ENCODE results near the gene CLTCL1.

DNA sequence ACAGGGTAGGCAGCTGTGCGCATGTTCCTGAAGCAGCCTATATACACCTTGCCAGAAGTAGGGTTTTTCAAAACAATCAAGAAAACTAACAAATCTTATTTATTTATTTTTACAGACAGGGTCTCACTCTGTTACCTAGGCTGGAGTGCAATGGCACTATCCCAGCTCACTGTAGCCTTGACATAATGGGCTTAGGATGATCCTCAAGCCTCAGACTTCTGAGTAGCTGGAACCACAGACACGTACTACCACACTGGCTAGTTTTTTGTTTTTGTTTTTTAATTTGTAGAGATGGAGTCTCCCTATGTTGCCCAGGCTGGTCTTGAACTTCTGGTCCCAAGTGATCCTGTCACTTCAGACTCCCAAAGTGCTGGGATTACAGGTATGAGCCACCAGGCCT lies 25.7 kb downstream of the CLTCL1 start:
- TF ChIP-seq, protein P1, sequence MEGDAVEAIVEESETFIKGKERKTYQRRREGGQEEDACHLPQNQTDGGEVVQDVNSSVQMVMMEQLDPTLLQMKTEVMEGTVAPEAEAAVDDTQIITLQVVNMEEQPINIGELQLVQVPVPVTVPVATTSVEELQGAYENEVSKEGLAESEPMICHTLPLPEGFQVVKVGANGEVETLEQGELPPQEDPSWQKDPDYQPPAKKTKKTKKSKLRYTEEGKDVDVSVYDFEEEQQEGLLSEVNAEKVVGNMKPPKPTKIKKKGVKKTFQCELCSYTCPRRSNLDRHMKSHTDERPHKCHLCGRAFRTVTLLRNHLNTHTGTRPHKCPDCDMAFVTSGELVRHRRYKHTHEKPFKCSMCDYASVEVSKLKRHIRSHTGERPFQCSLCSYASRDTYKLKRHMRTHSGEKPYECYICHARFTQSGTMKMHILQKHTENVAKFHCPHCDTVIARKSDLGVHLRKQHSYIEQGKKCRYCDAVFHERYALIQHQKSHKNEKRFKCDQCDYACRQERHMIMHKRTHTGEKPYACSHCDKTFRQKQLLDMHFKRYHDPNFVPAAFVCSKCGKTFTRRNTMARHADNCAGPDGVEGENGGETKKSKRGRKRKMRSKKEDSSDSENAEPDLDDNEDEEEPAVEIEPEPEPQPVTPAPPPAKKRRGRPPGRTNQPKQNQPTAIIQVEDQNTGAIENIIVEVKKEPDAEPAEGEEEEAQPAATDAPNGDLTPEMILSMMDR (IDR thresholded peaks at IDR 0.05) = no peak
- no peak for TF ChIP-seq POLR2A (IDR thresholded peaks at IDR 0.05)

Measured in testis (tissue), 2 donors.